Colonic mucosa (tissue), 4 donors: ENCODE data around the gene PSTPIP1. TPM values are rescaled to one million over a fixed set of nuclear protein-coding genes. Genes with fewer than 3 reads are reported as not detected.

ENCODE experiments used
- DNase-seq: peaks from one replicate; pipeline ENCODE4 v3.0.0-alpha.2; 2020
- H3K27ac ChIP-seq: fragments of 200-600 bp; one replicate; pipeline ENCODE4 v1.8.0; 2021
- H3K27me3 ChIP-seq: fragments of 200-600 bp; one replicate; pipeline ENCODE4 v1.8.0; 2021
- H3K36me3 ChIP-seq: fragments of 200-600 bp; one replicate; pipeline ENCODE4 v1.8.0; 2021
- H3K4me1 ChIP-seq: fragments of 200-600 bp; one replicate; pipeline ENCODE4 v1.8.0; 2021; ENCODE audit warnings: mild to moderate bottlenecking
- H3K4me3 ChIP-seq: fragments of 200-600 bp; one replicate; pipeline ENCODE4 v1.8.0; 2021
- H3K9ac ChIP-seq, 2 donors: one replicate each; pipeline ENCODE4 v1.7.0; 2013; ENCODE audit warnings: control low read depth in 2 of 2, low read depth in 2 of 2, low read length in 2 of 2
- H3K9me3 ChIP-seq: fragments of 200-600 bp; one replicate; pipeline ENCODE4 v1.8.0; 2021
- intact Hi-C: fragments of 100-400 bp; cut with DNase I; formaldehyde crosslinking; loops from one replicate; pipeline ENCODE4 v1.14.1; 2022
- total RNA-seq, 2 donors: library from RNA; stranded (reverse); fragmentation: NEBNext Ultra II Directional in 1 of 2; extraction: Animal tissue kit (Norgen Biotek cat#: 25700) in 1 of 2; gene quantifications; one replicate each; pipeline ENCODE4 v1.2.1, GENCODE V29; 2021
- TF ChIP-seq, protein P1 (sequence below): fragments of 200-600 bp; IDR thresholded peaks from one replicate; pipeline ENCODE4 v1.8.0; 2022; ENCODE audit warnings: antibody characterized with exemption, mild to moderate bottlenecking
- donor health status: healthy.
- donor health status: DM: no; HTN: no; CAD: no.
- donor health status: DM: no; HTN: no; CAD: no.

PSTPIP1 gene
- total RNA-seq, 2 donors from 2014 or later, result 3.7 to 4.2 TPM

DNA sequence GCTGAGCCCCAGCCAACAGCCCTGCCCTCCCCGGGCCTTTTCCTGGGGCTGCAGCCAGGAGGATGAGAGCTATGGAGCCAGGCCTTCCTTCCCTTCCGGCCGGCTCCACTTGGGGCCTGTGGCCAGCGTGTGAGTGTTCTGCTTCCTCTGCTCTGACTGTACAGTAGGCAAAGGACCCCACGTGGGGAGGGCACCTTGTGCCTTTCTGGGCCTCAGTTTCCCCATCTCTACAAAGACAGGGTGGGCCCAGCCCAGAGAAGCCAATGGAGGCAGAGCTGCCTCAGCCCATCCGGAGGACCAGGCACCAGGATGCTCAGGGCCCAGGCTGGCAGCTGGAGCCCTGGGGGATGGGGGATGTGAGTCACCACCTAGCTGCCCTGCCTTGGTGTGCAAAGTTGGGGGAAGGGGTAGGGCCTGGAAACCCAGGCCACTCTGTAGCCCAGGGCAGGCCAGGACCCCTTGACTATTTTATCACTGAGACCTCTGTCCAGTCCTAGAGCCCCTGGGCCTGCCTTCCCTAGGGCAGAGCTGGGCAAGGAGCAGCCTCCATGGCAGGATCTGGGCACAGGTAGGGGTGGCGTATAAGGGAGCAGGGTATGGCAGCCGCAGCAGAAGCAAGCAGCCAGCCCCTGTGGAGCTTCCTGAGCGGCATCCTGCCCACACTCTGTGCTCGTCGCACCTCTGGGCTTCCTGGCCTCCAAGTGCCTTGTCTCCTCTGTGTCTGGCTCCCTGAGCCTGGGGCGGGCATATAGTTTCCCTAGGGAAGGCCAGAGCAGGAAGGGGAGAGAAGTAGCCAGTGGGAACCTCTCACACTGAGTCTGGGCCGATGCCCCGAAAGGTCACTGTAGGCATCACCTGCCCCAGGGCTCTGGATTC is 1.8 kb downstream of the PSTPIP1 start:
- H3K4me1 ChIP-seq, result no peaks in the 10 kb centered on the region
- DNase-seq, result no peak
- peak overlapping the region; percentile 30 for H3K4me3 ChIP-seq
- H3K9me3 ChIP-seq, result no peaks in the 10 kb centered on the region
- no peaks in the 10 kb centered on the region for H3K36me3 ChIP-seq
- H3K27ac ChIP-seq, result peak overlapping the region; percentile 41
- H3K9ac ChIP-seq, result peak overlapping the region; percentile 40 to 44
- TF ChIP-seq, protein P1, sequence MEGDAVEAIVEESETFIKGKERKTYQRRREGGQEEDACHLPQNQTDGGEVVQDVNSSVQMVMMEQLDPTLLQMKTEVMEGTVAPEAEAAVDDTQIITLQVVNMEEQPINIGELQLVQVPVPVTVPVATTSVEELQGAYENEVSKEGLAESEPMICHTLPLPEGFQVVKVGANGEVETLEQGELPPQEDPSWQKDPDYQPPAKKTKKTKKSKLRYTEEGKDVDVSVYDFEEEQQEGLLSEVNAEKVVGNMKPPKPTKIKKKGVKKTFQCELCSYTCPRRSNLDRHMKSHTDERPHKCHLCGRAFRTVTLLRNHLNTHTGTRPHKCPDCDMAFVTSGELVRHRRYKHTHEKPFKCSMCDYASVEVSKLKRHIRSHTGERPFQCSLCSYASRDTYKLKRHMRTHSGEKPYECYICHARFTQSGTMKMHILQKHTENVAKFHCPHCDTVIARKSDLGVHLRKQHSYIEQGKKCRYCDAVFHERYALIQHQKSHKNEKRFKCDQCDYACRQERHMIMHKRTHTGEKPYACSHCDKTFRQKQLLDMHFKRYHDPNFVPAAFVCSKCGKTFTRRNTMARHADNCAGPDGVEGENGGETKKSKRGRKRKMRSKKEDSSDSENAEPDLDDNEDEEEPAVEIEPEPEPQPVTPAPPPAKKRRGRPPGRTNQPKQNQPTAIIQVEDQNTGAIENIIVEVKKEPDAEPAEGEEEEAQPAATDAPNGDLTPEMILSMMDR, result no peak
- intact Hi-C loops, result no loop called here
- no peaks in the 10 kb centered on the region for H3K27me3 ChIP-seq

DNA sequence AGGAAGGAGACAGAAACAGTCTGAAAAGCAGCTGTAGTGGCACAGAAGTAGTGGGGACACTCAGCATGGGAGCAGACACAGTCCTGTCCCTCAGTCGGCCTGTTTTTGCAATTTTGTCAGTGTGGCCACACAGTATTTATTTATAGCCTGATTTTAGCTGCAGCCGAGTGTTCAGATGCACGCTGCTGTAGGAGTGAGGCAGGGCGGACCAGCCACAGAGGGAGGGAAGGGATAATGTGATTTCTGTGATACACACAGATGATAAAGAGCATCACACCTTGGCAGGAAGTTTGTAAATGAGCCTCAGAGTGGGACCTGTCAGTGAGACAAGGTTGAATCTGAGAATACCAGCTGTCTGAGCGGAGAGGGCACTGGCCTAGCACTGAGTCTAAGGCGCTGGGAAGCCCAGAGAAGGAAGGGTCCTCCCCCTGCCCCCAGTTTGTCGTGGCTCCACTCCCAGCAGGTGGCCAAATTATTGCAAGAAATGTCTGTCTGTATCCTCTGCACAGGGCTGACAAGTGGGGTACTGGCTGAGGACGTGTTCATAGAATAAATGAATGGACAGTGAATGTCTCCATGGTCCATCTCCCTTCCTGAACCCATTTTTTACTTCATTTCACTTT is 3.8 kb downstream of the PSTPIP1 start:
- no peak for DNase-seq
- Histone ChIP-seq H3K27me3 (no peaks in the 10 kb centered on the region), H3K27ac (no peak overlapping the region), H3K4me3 (no peak overlapping the region), H3K36me3 (no peaks in the 10 kb centered on the region), H3K9ac (no peak overlapping the region), H3K4me1 (no peaks in the 10 kb centered on the region), H3K9me3 (no peaks in the 10 kb centered on the region)
- intact Hi-C loops, result no loop called here
- TF ChIP-seq, protein P1, result no peak

DNA sequence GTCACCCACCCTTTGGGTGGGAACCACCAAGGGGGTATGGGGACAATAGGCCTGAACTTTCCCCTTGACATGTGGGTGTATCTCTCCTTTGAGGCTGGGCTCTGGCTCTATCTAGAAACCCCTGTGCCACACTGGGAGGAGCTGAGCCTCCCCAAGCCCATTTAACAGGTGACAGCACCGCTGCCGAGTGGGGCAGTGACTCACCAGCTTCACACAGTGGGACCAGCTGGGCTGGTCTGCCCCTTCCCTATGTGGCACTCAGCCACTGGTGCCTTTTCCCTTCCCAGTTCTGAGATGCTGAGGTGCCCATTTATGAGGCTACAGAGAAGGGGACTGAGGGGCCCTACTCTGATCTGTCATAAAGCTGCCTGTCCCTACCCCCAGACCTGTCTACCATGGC is 5.1 kb downstream of the PSTPIP1 start:
- TF ChIP-seq, protein P1, result no peak
- Histone ChIP-seq H3K4me1 (no peaks in the 10 kb centered on the region), H3K9ac (no peak overlapping the region), H3K36me3 (no peaks in the 10 kb centered on the region), H3K9me3 (no peaks in the 10 kb centered on the region), H3K4me3 (no peak overlapping the region), H3K27me3 (no peaks in the 10 kb centered on the region), H3K27ac (no peak overlapping the region)
- no peak for DNase-seq
- intact Hi-C loops, result no loop called here

DNA sequence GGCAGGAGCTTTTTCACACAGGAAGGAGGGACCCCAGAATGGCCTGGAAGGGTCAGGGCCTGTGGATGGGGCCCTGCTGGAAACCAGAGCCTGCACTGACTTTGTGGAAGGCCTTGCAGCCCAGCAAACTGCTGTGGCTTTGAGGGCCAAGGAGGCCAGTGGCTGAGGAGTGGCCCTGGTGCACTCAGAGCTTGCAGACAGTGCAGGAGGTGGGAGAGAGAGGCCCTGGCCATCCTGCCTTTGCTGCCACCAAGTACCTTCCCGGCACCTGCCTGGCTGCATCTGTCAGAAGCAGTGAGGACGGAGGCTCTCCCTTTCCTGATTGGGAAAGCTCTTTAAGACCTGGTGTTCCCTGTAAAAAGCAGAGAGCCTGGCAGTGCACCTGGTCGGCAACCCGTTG is 6.4 kb downstream of the PSTPIP1 start:
- H3K9me3 ChIP-seq, result no peaks in the 10 kb centered on the region
- no peaks in the 10 kb centered on the region for H3K36me3 ChIP-seq
- no peak overlapping the region for H3K9ac ChIP-seq
- H3K27me3 ChIP-seq, result no peaks in the 10 kb centered on the region
- no peak for DNase-seq
- no peaks in the 10 kb centered on the region for H3K4me1 ChIP-seq
- TF ChIP-seq, protein P1, result no peak
- H3K27ac ChIP-seq, result no peak overlapping the region
- no peak overlapping the region for H3K4me3 ChIP-seq
- intact Hi-C loops, result no loop called here

DNA sequence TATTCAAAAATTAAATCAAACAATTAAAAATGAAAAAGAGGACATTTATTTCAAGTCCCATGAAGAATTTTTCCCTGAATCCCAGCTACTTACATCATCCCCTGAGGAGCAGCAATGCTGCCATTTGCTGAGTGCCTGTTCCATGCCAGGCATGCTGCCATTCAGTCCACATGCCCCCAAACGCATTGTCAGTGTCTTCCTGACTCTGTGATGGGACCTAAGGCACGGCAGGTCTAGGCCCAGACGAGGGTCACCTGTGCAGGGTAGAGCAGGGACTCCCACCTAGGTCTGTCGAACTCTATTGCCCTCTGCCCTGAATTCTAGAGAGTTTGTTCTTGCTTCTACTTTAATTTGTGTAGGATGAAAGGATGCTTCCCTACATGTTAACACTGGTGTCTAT is 7.0 kb downstream of the PSTPIP1 start:
- H3K9me3 ChIP-seq, result no peaks in the 10 kb centered on the region
- H3K27ac ChIP-seq, result no peak overlapping the region
- intact Hi-C loops, result no loop called here
- no peak overlapping the region for H3K9ac ChIP-seq
- H3K36me3 ChIP-seq, result no peaks in the 10 kb centered on the region
- H3K4me1 ChIP-seq, result no peaks in the 10 kb centered on the region
- H3K27me3 ChIP-seq, result no peaks in the 10 kb centered on the region
- no peak overlapping the region for H3K4me3 ChIP-seq
- DNase-seq, result no peak
- TF ChIP-seq, protein P1, result no peak
